ENCODE results near the gene CA6.
"Not testable (repeated sequence)": the region's sequence is repeated elsewhere in the genome, so short reads cannot be mapped to it uniquely, and the experiment has no call there.

CA6 gene

GRCh38 chr1:8926707-8927694 lies 18.7 kb upstream of the CA6 start:
- H3K4me3 ChIP-seq (ENCODE audit: insufficient read length, low read depth), result no peak overlapping the region
- H3K36me3 ChIP-seq (ENCODE audit: insufficient read depth, insufficient read length, low read length), result no peaks in the 10 kb centered on the region
- TF ChIP-seq ZNF274 (IDR thresholded peaks at IDR 0.05; ENCODE audit: low read depth, low read length) (no peak), SUZ12 (IDR thresholded peaks at IDR 0.05; ENCODE audit: extremely low read depth, insufficient read depth, insufficient read length) (no peak), YY1 (IDR thresholded peaks at IDR 0.05; ENCODE audit: insufficient read depth, insufficient read length) (no peak)
- H3K4me1 ChIP-seq (ENCODE audit: insufficient read depth, insufficient read length), result no peaks in the 10 kb centered on the region
- DNase-seq (ENCODE audit: low read depth, low spot score), result no peak
- H3K9me3 ChIP-seq (ENCODE audit: insufficient read depth, low read length), result peaks cover 16% of the 10 kb centered on the region; the same call in 1 of the 2 replicates
- H3K27me3 ChIP-seq (ENCODE audit: insufficient read depth, insufficient read length), result no peaks in the 10 kb centered on the region
- H3K9ac ChIP-seq (ENCODE audit: insufficient read length, low read depth), result no peak overlapping the region

- no peak for DNase-seq (ENCODE audit: low read depth, low spot score)
- no peaks in the 10 kb centered on the region for H3K4me1 ChIP-seq (ENCODE audit: insufficient read depth, insufficient read length)
- H3K9me3 ChIP-seq (ENCODE audit: insufficient read depth, low read length), result no peaks in the 10 kb centered on the region
- H3K36me3 ChIP-seq (ENCODE audit: insufficient read depth, insufficient read length, low read length), result no peaks in the 10 kb centered on the region
- no peak overlapping the region for H3K4me3 ChIP-seq (ENCODE audit: insufficient read length, low read depth)
- no peaks in the 10 kb centered on the region for H3K27me3 ChIP-seq (ENCODE audit: insufficient read depth, insufficient read length)
- TF ChIP-seq ZNF274 (IDR thresholded peaks at IDR 0.05; ENCODE audit: low read depth, low read length) (no peak), SUZ12 (IDR thresholded peaks at IDR 0.05; ENCODE audit: extremely low read depth, insufficient read depth, insufficient read length) (no peak), YY1 (IDR thresholded peaks at IDR 0.05; ENCODE audit: insufficient read depth, insufficient read length) (no peak)
- no peak overlapping the region for H3K9ac ChIP-seq (ENCODE audit: insufficient read length, low read depth)
Measured at GRCh38 chr1:8930116-8930515, 15.6 kb upstream of the CA6 start.

- not testable (repeated sequence) for H3K27me3 ChIP-seq (ENCODE audit: insufficient read depth, insufficient read length); DNase-seq (ENCODE audit: low read depth, low spot score); H3K36me3 ChIP-seq (ENCODE audit: insufficient read depth, insufficient read length, low read length); H3K4me3 ChIP-seq (ENCODE audit: insufficient read length, low read depth); H3K4me1 ChIP-seq (ENCODE audit: insufficient read depth, insufficient read length); H3K9ac ChIP-seq (ENCODE audit: insufficient read length, low read depth)
- H3K9me3 ChIP-seq (ENCODE audit: insufficient read depth, low read length), result peaks cover 14% of the 10 kb centered on the region; the same call in 1 of the 2 replicates
Measured at GRCh38 chr1:8937051-8937450, 8.6 kb upstream of the CA6 start.

GRCh38 chr1:8937701-8938100 lies 8.0 kb upstream of the CA6 start:
- peaks cover 2% of the 10 kb centered on the region for H3K4me1 ChIP-seq (ENCODE audit: insufficient read depth, insufficient read length)
- H3K9me3 ChIP-seq (ENCODE audit: insufficient read depth, low read length), result peaks cover 14% of the 10 kb centered on the region; the same call in 1 of the 2 replicates

GRCh38 chr1:8938232-8938999 lies 7.3 kb upstream of the CA6 start:
- no peak for DNase-seq (ENCODE audit: low read depth, low spot score)
- Histone ChIP-seq H3K4me3 (ENCODE audit: insufficient read length, low read depth) (no peak overlapping the region), H3K4me1 (ENCODE audit: insufficient read depth, insufficient read length) (peaks cover 6% of the 10 kb centered on the region), H3K9ac (ENCODE audit: insufficient read length, low read depth) (no peak overlapping the region), H3K27me3 (ENCODE audit: insufficient read depth, insufficient read length) (no peaks in the 10 kb centered on the region), H3K36me3 (ENCODE audit: insufficient read depth, insufficient read length, low read length) (no peaks in the 10 kb centered on the region), H3K9me3 (ENCODE audit: insufficient read depth, low read length) (peaks cover 14% of the 10 kb centered on the region; the same call in 1 of the 2 replicates)
- TF ChIP-seq ZNF274 (IDR thresholded peaks at IDR 0.05; ENCODE audit: low read depth, low read length) (no peak), SUZ12 (IDR thresholded peaks at IDR 0.05; ENCODE audit: extremely low read depth, insufficient read depth, insufficient read length) (no peak), YY1 (IDR thresholded peaks at IDR 0.05; ENCODE audit: insufficient read depth, insufficient read length) (no peak)

More at GRCh38 chr1:8937701-8938100, 8.0 kb upstream of the CA6 start:
- H3K27me3 ChIP-seq (ENCODE audit: insufficient read depth, insufficient read length), result no peaks in the 10 kb centered on the region
- DNase-seq (ENCODE audit: low read depth, low spot score), result no peak
- no peak for TF ChIP-seq ZNF274 (IDR thresholded peaks at IDR 0.05; ENCODE audit: low read depth, low read length)
- no peak for TF ChIP-seq SUZ12 (IDR thresholded peaks at IDR 0.05; ENCODE audit: extremely low read depth, insufficient read depth, insufficient read length)
- TF ChIP-seq YY1 (IDR thresholded peaks at IDR 0.05; ENCODE audit: insufficient read depth, insufficient read length), result no peak
- H3K9ac ChIP-seq (ENCODE audit: insufficient read length, low read depth), result no peak overlapping the region
- no peak overlapping the region for H3K4me3 ChIP-seq (ENCODE audit: insufficient read length, low read depth)
- H3K36me3 ChIP-seq (ENCODE audit: insufficient read depth, insufficient read length, low read length), result no peaks in the 10 kb centered on the region

GRCh38 chr1:8939000-8939265 lies 6.7 kb upstream of the CA6 start:
- TF ChIP-seq ZNF274 (IDR thresholded peaks at IDR 0.05; ENCODE audit: low read depth, low read length), result no peak
- TF ChIP-seq YY1 (IDR thresholded peaks at IDR 0.05; ENCODE audit: insufficient read depth, insufficient read length), result no peak
- TF ChIP-seq SUZ12 (IDR thresholded peaks at IDR 0.05; ENCODE audit: extremely low read depth, insufficient read depth, insufficient read length), result no peak
- Histone ChIP-seq H3K9me3 (ENCODE audit: insufficient read depth, low read length) (peaks cover 14% of the 10 kb centered on the region; the same call in 1 of the 2 replicates), H3K27me3 (ENCODE audit: insufficient read depth, insufficient read length) (no peaks in the 10 kb centered on the region), H3K4me1 (ENCODE audit: insufficient read depth, insufficient read length) (peaks cover 6% of the 10 kb centered on the region), H3K4me3 (ENCODE audit: insufficient read length, low read depth) (no peak overlapping the region), H3K36me3 (ENCODE audit: insufficient read depth, insufficient read length, low read length) (no peaks in the 10 kb centered on the region), H3K9ac (ENCODE audit: insufficient read length, low read depth) (no peak overlapping the region)
- no peak for DNase-seq (ENCODE audit: low read depth, low spot score)

- TF ChIP-seq ZNF274 (IDR thresholded peaks at IDR 0.05; ENCODE audit: low read depth, low read length), result no peak
- no peak for TF ChIP-seq YY1 (IDR thresholded peaks at IDR 0.05; ENCODE audit: insufficient read depth, insufficient read length)
- TF ChIP-seq SUZ12 (IDR thresholded peaks at IDR 0.05; ENCODE audit: extremely low read depth, insufficient read depth, insufficient read length), result no peak
- no peaks in the 10 kb centered on the region for H3K36me3 ChIP-seq (ENCODE audit: insufficient read depth, insufficient read length, low read length)
- H3K9me3 ChIP-seq (ENCODE audit: insufficient read depth, low read length), result peaks cover 14% of the 10 kb centered on the region; the same call in 1 of the 2 replicates
- H3K4me1 ChIP-seq (ENCODE audit: insufficient read depth, insufficient read length), result peaks cover 6% of the 10 kb centered on the region
- DNase-seq (ENCODE audit: low read depth, low spot score), result no peak
- H3K4me3 ChIP-seq (ENCODE audit: insufficient read length, low read depth), result no peak overlapping the region
- H3K9ac ChIP-seq (ENCODE audit: insufficient read length, low read depth), result no peak overlapping the region
- no peaks in the 10 kb centered on the region for H3K27me3 ChIP-seq (ENCODE audit: insufficient read depth, insufficient read length)
Measured at GRCh38 chr1:8939362-8939995, 6.2 kb upstream of the CA6 start.
